ENCODE measurements around the gene GFRA1.

- TF ChIP-seq MAX (IDR thresholded peaks at IDR 0.05; ENCODE audit: insufficient read depth, insufficient read length) (no peak), JUN (IDR thresholded peaks at IDR 0.05; ENCODE audit: borderline replicate concordance, insufficient read depth, insufficient read length, low read depth) (no peak), CTCF (IDR thresholded peaks at IDR 0.05; ENCODE audit: extremely low read depth in 1 of 2, insufficient read depth in 1 of 2, low read depth in 1 of 2, low read length in 2 of 2) (no peak)
Measured at GRCh38 chr10:116105264-116105663, 167.7 kb downstream of the GFRA1 start.
